ENCODE data around the gene SNAPIN.

DNA sequence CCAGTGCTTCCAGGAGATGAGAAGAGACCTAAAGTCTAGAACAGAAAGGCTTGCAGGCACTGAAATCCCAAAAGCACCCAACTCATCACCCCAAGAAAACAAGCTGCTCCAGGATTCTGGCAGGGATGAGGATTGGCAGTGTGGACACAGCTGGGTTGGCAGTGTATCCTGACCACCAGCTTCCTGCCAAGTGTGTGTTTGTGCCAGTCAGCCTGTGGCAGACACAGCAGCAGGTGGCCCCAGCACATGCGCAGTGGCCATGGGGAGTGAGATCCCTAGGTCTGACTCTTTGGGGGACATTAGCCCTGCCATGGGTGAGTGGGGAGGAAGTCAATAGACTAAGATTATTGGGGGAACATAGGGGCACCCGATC, 8.7 kb upstream of the SNAPIN start:
- no peak for TF ChIP-seq ELF4 (IDR thresholded peaks at IDR 0.05)
- no peak for TF ChIP-seq BHLHE40 (IDR thresholded peaks at IDR 0.05; ENCODE audit: borderline replicate concordance)
- TF ChIP-seq FOXM1 (IDR thresholded peaks at IDR 0.05; ENCODE audit: borderline replicate concordance) = no peak
- no peak for TF ChIP-seq FOXK2 (IDR thresholded peaks at IDR 0.05)
- TF ChIP-seq SUZ12 (IDR thresholded peaks at IDR 0.05) = no peak

All from HEK293T (cell line).